HG02623 (cell line): ENCODE results near the gene ZBTB48.
A peak's percentile ranks its signal among the peaks of the same experiment; 100 is the strongest.

ENCODE experiments used
- ATAC-seq: cut with Tn5 transposase; IDR thresholded peaks from one replicate; pipeline ENCODE4 v1.9.1; 2021; ENCODE audit warnings: moderate library complexity; ENCODE audit not compliant: unreplicated experiment

Gene ZBTB48

DNA sequence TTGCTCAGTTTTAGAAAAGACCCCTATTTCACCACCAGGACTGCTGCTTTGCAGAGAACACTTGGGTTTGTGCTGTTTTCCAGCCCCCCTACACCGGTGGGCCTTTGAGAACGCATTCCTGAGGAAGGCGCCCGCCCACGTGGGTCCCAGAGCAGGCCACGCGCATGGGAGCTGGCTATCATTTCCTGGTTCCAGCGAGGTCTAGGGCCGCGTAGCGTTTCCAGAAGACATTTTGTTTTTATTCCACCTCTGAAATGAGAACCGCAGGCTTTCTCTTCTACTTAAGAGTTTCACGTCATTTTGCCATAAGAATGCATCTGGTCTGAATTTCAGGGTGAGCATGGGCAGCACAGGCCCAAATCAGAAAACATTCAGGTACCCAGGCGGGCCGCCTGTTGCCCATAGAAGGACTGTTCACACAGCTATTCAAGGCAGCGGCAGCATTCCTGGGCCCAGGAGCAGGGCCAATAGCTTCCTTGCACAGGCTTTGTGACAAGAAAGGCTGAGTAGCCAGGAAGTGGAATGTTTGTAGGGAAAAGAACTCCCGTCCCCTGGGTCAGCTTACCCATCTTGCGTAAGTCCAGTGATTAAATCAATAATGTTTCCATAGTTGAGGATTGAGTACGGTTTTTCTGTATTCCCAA lies 24.2 kb downstream of the ZBTB48 start:
- ATAC-seq: no peak

DNA sequence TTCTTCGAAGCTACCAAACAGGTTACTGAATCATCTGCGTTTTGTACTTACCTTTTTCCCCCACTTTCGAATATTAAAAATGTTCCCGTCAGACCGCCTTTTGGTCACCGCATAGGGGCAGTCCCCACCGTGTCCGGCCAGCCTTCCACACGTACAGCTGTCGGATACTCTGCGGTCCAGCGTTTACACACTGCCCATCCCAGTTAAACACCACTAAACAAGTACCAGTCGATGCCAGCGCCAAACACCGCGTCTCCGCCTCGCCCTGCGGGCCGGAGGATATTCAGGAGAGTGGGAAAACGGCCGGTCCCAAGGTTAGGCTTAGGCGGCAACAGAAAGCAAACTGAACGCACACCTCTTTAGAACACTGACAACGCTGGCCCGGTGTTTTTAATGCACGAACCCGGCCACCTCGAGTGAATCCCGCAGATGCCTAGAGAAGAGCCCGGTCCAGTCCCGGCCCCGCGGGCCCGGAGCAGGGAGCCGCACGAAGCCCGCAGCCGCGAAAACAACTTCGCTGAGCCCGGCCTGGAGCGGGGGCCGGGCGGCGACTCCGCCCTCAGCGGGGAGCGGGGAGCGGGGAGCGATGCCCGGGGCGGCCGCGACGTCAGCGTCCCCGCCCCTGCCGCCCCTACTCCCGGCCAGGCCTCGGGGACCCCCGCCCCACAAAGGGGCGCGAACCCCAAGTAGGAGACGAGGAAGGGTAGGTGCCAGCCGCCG lies 33.0 kb downstream of the ZBTB48 start:
- ATAC-seq: no peak

DNA sequence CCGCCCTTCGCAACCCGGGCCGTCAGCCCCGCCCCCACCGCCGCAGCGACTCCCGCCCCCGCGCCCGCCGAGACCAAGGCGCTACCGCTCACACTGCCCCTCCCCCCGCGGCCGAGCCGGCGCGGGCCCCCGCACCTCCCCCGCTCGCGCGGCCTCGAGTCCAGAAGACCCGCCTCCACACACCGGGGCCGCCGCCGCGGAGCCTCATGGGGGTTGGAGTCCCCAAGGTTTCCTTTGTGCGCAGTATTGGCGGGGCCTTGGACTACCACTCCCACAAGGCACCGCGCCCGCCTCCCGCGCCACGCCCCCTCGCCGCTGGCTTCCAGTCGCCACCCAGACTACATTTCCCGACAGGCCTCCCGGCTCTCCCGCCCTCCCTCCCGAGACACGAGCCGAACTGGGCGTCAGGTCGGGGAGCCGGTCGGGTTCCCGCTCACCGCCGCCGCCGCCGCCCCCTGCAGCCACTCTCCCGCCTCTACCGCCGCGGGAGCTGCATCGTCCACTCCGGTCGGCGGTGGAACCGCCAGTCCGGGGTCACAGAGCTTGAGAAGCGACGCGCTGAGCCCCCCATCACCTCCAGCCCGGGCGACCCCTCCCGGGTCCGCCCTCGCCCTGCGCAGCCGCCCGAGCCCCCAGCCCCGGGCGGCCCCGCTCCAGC lies 33.7 kb downstream of the ZBTB48 start, which contains the start of gene PHF13:
Gene PHF13 (plus strand): TSS at position 371 of the 658 bp plus-strand sequence. CDS start 336 bp downstream, outside the sequence.
- peak; percentile 84 for ATAC-seq

DNA sequence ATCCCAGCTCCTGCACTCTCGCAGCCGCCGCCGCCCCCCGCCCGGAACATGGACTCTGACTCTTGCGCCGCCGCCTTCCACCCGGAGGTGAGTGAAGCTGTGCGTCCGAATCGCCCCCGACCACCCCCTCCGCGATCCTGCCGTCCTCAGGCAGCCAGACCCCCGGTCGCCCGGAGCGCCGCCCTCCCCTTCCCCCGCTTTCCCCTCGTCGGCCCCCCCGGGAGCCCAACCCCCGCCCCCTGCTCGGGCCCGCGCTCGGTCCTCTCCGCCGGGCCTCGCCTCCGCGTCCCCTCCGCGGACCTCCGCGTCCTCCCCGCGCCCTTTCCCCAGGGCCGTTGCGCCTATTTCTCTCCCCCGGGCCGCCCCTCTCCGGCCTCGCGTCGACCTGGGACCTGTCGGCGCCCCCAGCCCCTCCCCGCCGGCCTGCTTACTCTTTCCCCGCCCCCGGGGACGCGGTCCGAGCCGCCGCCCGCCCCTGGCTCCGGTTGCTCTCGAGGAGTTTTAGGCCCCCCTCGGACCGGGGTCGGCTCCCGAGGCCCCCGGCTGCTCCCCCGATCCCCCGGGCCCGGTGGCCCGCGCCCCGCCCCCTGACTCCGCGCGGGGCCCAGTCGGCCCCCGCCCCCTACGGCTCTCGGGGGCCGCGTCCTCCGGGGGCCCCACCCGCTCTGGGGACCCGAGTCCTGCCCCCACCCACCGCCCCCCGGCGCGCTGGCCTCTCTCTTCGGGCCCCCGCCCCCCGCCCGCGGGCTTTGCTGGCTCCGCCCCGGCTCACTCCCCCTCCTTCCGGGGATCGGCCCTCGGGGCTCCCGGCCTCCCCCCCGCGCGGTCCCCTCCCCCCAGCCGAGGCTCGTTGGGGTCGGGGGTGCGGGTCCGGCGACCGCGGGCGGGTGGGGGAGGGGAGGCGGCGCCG lies 34.5 kb downstream of the ZBTB48 start:
- ATAC-seq: no peak

DNA sequence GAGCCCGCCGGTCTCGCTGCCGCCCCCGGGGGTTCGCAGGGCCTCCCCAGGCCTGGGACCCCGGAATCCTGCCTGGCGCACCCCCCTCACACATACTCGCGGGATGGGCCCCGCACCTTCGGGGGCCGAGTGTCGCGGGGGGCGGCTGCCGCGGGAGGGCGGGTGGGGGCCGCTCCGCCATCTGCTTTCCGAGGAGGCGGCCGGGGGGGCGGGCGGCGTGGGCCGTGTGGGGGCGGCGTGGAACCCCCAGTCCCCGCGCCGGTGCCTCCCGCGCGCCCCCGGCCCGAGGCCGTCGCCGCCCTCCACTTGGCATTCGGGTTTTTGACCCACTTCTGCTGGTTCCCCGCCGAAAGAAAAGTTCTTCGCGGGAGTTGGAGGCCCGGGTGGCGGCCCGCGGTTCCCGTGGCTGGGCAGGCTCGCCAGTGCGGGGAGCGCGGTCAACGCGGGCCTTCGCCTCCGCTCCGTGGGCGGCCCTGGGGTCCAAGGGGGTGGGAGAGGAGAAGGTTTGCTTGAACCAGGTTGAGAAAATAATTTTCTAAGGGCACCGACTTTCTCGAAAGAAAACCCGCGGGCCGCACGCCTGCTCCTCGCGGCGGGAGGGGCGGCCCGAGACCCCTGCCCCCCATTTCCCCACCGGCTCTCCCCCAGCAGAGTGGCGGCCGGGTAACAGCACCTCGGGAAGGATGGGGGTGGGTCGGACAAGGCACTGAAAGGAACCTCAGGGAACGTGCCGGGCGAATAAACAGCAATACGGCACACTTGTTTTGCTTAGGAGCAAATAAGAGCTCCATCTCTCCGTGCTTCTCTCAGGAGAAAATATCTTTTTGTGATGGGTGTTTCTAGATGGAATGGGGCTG lies 35.4 kb downstream of the ZBTB48 start:
- no peak for ATAC-seq

DNA sequence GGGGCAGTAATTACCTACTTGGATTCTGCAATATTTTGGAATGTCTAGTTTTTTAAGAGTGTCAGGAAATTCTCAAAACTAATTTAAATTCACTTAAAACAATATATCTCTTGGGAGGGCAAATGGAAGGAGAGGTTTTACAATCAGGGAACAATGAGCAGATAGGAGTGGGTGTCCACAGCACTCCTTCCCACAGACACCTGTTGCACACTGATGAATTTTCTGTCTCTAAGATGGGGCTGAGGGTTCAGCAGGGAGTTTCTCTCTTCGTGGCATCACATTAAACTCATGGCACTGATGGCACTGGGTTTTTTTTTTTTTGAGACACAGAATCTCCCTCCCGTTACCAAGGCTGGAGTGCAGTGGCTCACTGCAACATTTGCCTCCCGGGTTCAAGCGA lies 39.3 kb downstream of the ZBTB48 start:
- no peak for ATAC-seq

DNA sequence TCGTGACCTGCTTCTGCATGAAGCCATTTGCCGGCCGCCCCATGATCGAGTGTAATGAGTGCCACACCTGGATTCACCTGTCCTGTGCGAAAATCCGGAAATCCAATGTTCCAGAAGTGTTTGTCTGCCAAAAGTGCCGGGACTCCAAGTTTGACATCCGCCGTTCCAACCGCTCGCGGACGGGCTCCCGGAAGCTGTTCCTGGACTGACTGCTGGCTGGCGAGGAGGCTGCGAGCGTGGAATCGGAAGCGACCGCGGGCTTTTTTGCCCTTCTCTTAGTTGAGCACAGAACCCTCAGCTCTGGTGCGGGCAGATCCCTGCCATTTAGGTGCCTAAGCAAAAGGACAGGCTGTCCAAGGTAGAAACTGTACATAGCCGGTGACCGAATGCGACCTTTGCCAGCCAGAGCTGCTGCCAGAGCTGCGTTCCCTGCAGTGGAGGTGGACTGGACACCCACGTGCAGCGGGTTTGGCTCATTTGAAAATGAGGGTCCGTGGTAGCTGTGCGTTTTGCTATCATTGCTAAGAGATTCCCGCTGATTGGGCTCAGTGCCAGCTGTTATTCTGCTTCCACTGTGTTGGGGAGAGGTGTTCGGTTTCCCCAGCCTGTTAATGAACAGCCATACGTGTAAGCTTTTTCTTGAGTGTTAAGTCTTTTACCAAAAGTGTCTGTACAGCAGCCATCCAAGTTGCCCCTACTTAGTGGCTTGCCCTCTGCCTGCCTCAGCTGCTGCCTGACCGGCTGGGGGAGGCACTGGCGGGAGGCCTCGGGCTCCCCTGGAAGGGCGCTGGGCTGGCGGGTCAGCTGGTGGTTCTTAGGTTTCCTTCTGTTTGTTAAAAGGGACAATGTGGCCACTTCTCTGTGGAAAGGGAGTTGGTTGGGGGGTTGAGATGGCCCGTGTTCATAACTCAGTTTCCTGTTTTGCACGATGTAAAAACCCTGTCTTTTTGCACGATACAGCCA lies 41.9 kb downstream of the ZBTB48 start:
- no peak for ATAC-seq

DNA sequence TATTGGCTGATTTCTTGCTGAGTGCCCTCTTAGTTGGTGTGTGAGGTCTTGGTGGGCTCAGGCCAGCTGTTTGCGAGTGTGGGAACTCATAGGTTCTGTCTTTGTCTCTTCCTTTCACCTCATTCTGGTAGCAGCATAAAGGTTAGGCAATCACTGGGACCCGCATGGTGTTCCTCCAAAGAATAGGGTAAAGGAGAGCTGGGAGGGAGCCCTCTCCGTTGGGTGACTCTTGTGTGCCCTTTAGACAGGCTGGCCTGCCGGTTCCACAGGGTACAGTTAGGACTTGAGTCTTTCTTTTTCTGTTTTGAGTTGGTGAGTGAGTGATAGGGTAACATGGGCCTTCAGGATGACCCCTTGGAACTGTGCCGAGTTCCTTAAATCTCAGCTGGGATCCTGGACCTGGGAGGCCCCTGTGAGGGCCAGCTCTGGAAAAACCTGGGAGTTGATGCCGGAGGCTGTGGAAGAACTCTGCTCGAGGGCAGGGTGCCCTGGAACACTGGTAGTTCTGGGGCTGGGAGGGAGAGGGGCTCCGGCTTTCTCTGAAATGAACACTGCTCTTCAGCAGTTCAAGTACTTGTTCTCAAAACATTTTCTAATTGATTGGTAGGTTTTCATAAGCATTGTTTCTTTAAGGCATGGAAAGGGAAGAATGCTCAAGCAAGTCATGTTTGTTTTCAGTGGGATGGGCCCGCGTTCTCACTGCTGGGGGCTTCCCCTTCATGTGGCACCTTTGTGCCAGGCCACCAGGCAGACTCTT lies 42.8 kb downstream of the ZBTB48 start:
- ATAC-seq: no peak

DNA sequence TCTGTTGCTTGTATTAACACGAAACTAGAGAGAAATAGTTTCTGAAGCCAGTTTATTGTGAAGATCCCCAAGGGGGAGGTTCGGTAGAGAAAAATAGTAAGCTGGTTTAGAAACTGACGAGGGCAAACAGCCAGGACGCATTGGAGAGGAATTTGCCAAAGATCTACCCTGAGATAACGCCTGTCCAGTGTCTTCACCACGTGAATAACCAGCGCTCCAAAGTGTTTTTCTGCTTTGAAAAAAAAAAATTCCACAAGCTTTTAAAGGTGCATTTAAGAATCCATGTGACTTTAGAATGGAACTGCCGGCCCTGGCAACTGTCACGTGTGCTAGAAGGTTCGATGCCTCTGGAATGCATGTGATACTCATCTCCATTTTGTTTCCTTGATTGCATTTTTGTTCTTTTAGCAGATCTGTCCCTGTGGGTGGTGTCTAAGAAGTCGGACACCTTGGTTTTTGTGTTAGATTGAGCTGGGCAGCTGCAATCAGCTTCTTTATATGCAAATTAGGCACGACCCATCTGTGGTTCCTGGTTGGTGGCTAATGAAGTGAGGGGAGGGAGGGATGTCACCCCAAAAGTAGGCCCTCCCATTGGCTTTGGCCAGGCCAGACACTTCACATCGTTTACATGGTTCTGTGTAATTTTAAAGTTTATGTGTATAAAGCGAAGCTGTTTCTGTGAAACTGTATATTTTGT lies 43.6 kb downstream of the ZBTB48 start:
- ATAC-seq: no peak

DNA sequence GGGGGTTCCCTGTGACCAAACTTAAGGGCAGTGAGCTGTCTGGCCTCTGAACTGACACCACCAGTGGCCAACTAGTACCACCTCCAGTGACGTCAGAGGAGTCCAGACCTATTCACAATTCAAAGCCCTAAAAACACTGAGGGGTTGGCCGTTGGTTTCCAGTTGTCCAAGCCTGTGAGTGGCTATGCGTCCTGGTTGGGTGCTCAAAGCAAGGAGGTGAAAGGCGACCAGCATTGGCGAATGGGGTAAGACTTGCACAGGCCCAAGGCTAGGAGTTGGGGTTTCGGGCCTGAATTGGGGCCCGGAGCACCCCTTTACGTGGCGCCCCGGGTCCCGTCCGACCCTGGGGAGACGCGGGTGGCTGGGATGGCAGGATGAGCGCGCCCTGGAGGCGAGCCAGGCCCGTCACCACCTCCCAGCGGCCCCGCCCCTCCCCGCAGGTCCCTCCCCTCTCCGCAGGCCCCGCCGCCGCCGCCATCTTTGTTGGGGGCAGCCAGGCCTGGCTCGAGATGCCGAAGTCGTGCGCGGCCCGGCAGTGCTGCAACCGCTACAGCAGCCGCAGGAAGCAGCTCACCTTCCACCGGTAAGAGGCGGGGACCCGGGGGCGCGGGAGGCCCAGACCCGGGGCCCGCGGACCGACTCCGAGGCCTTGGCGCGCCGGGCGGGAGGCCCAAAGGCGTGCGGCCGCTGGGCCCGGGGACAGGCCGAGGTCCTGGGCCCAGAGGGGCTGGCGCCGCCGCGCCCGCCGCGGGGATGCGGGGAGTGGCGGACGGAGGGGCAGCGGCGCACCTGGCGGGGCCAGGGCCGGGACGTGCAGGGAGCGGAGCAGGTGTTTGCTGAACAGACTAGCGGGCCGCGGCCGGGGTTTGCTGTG lies 45.2 kb downstream of the ZBTB48 start, which contains the start of gene THAP3:
Gene THAP3 (plus strand): TSS at position 159 of the 874 bp plus-strand sequence. CDS start 351 bp downstream, at position 510.
- ATAC-seq: peak; percentile 78

DNA sequence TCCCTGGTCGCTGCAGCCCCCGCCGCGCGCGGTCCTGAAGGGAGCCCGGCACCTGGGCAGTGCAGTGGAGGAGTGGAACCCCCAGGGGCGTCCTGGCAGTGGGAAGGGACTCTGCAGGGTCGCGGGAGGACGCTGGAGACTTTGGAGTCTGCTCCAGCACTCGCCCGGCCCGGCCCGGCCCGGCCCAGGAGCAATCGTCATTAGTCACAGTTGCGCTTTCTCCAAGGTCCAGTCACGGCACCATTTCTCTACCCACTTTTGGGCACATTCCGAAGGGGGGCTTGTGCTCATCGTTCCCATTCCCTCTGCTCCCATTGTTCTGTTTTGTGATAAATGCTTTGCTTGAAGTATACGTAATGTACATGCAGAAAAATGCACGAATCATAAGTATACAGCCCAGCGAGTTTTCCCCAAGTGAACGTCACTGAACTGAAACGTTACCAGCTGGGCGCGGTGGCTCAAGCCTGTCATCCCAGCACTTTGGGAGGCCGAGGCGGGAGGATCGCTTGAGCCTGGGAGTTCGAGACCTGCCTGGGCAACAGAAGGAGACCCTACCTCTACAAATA lies 45.9 kb downstream of the ZBTB48 start:
- peak; percentile 20 for ATAC-seq

DNA sequence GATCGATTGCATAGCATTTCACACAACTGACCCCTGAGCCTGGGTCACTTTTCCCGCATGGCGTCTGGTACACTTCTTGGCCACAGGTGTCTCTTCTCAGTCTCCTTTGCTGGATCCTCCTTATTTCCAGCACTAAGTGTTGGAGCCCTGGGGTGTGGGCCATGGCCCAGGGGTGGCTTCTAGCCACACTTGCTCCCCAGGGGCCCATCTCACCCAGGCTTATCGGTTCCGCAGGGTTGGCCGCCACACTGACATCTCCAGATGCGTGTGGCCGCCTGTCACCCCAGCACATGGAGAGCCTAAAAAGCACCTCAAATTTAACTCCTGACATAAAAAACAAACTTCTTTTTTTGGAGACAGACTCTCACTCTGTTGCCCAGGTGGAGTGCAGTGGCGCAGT lies 47.2 kb downstream of the ZBTB48 start:
- ATAC-seq: no peak

DNA sequence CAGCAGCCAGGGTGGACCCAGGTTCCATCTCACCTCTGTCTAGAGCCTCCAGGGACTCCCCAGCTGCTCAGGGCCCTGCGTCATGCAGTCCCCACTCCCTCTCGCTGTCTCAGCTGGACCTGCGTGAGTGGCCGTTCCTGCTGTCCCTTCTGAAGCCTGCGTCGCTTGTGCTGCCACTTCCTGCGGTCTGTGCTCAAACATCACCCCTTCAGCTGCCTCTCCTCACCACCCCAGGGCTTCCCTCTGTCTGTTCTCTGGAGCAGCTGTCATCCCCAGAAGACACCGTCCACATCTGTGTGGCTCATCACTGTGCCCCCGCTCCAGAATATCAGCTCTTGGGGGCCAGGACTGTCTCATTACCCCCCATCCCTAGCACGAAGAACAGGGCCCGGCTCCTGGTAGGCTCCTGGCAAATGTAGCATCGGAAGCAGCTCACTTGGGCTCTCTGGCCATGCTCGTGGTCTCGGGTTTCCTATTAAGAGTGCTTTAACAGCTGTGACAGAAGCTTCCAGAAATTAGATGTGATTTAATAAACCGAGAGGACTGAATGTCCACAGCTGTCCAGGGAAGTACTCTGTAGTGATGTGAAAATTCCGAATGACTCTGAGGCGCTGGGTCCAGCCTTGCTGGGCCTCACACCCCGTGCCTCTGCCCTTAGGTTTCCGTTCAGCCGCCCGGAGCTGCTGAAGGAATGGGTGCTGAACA lies 48.2 kb downstream of the ZBTB48 start:
- no peak for ATAC-seq

DNA sequence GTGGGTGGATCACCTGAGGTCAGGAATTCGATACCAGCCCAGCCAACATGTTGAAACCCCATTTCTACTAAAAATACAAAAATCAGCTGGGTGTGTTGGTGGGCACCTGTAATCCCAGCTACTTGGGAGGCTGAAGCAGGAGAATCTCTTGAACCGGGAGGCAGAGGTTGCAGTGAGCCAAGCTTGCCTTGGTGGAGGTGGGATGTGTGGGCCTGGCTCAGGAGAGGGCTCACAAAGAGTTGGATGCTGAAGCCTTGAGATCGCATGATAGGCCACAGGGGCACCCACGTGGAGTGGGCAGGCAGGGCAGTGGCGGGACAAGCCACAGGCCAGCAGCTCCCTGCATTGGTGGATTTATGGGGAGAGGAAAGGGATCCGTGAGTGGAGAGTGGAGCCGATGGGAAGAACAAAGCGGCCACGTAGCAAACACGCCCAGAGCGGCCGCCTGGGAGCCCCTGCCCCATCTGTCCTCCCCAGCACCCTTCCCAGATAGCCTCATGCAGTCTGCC lies 49.2 kb downstream of the ZBTB48 start:
- no peak for ATAC-seq

DNA sequence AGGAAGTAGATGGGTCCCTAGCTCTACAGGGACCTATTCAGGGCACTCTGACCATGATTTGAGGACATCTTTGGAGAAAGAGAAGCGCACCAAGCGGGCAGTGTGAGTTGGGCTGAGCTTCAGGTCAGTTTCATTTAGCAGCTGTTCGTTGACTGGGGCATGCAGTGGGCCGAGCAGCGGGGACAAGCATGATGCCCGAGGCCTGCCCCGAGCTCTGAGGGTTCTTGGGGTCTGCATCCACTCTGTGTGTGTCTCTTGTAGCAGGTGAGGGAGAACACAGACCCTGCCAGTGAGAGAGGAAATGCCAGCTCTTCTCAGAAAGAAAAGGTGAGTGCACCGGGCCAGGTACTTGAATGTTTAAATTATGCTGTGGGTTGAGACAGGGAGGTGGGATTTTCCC lies 50.2 kb downstream of the ZBTB48 start:
- ATAC-seq: no peak
